IMR-90 (cell line): ENCODE results near the gene RSRC2. TPM values are rescaled to one million over a fixed set of nuclear protein-coding genes. Genes with fewer than 3 reads are reported as not detected.
A peak's percentile ranks its signal among the peaks of the same experiment; 100 is the strongest.

ENCODE experiments used
- ATAC-seq: fragments of 200-7000 bp; cut with Tn5 transposase; 2 replicates; pipeline ENCODE4 v1.9.1; 2020; ENCODE audit warnings: low read depth, mild to moderate bottlenecking, moderate library complexity
- BruUV-seq: library from RNA; stranded (reverse); fragments of 400-500 nt; replicated peaks from 2 replicates; lab custom pipeline; 2021; lab: Mats Ljungman, UMichigan
- CTCF ChIA-PET: fragments of 300-600 bp; formaldehyde crosslinking; extraction: SDS; loops from one replicate; lab custom pipeline; 2021; ENCODE audit warnings: antibody characterized with exemption; lab: Yijun Ruan, JAX
- POLR2A ChIA-PET: fragments of 300-600 bp; sonication (Branson Sonifier 250); formaldehyde crosslinking; loops from one replicate; lab custom pipeline; 2022; ENCODE audit warnings: antibody characterized with exemption; ENCODE audit not compliant: unreplicated experiment; lab: Charles Lee
- DNase-seq: peaks from one replicate; pipeline ENCODE4 v3.0.0; 2013
- H2AFZ ChIP-seq: replicated peaks from 2 replicates; pipeline ENCODE3; 2013; ENCODE audit warnings: low read length, mild to moderate bottlenecking; ENCODE audit not compliant: poor library complexity
- H2AK5ac ChIP-seq: 2 replicates; pipeline ENCODE4 v1.6.1; 2013; ENCODE audit warnings: low read depth, low read length, inconsistent platforms
- H2AK9ac ChIP-seq: replicated peaks from 2 replicates; pipeline ENCODE3; 2013; ENCODE audit warnings: mild to moderate bottlenecking, low read depth, low read length, moderate library complexity; ENCODE audit not compliant: poor library complexity
- H2BK120ac ChIP-seq: 2 replicates; pipeline ENCODE4 v1.6.1; 2013; ENCODE audit warnings: low read depth, low read length, inconsistent platforms
- H2BK15ac ChIP-seq: 3 replicates; pipeline ENCODE4 v1.6.1; 2013; ENCODE audit warnings: low read depth, low read length, inconsistent platforms
- H2BK20ac ChIP-seq: 2 replicates; pipeline ENCODE4 v1.6.1; 2013; ENCODE audit warnings: low read depth, mild to moderate bottlenecking, inconsistent platforms, low read length, moderate library complexity
- H2BK5ac ChIP-seq: 2 replicates; pipeline ENCODE4 v1.6.1; 2013; ENCODE audit warnings: mild to moderate bottlenecking, low read depth, low read length, inconsistent platforms; ENCODE audit not compliant: poor library complexity, severe bottlenecking
- H3K14ac ChIP-seq: replicated peaks from 2 replicates; pipeline ENCODE4 v1.6.1; 2013; ENCODE audit warnings: low read depth, low read length, inconsistent platforms
- H3K18ac ChIP-seq: 2 replicates; pipeline ENCODE4 v1.6.1; 2013; ENCODE audit warnings: low read depth, low read length, control low read depth
- H3K23ac ChIP-seq: 2 replicates; pipeline ENCODE4 v1.6.1; 2013; ENCODE audit warnings: low read depth, low read length, inconsistent platforms
- H3K27ac ChIP-seq: 2 replicates; pipeline ENCODE4 v1.5.1; 2013; ENCODE audit warnings: mild to moderate bottlenecking, control low read depth, low read length; ENCODE audit not compliant: insufficient read depth
- H3K27me3 ChIP-seq: 2 replicates; pipeline ENCODE4 v1.6.1; 2013; ENCODE audit warnings: low read length; ENCODE audit not compliant: control insufficient read depth, insufficient read depth
- H3K36me3 ChIP-seq: 2 replicates; pipeline ENCODE4 v1.6.1; 2013; ENCODE audit warnings: low read length, mixed read lengths; ENCODE audit not compliant: control insufficient read depth, insufficient read depth
- H3K4ac ChIP-seq: 2 replicates; pipeline ENCODE4 v1.6.1; 2013; ENCODE audit warnings: low read depth, low read length, inconsistent platforms
- H3K4me1 ChIP-seq: 2 replicates; pipeline ENCODE4 v1.6.1; 2013; ENCODE audit warnings: low read length, mixed read lengths; ENCODE audit not compliant: control insufficient read depth, insufficient read depth
- H3K4me2 ChIP-seq: 2 replicates; pipeline ENCODE4 v1.6.1; 2013; ENCODE audit warnings: low read depth, mild to moderate bottlenecking, control low read depth, low read length, moderate library complexity
- H3K4me3 ChIP-seq: 2 replicates; pipeline ENCODE4 v1.5.1; 2013; ENCODE audit warnings: low read depth, mild to moderate bottlenecking, control low read depth, low read length, moderate library complexity; ENCODE audit not compliant: insufficient read depth
- H3K56ac ChIP-seq: 2 replicates; pipeline ENCODE4 v1.6.1; 2013; ENCODE audit warnings: low read length, inconsistent platforms; ENCODE audit not compliant: insufficient read depth; ENCODE audit errors: extremely low read depth
- H3K79me1 ChIP-seq, 2 experiments: 2 replicates each; pipeline ENCODE4 v1.6.1; 2013; ENCODE audit warnings: low read length in 2 of 2, inconsistent platforms in 1 of 2, low read depth in 1 of 2
- H3K9ac ChIP-seq: 2 replicates; pipeline ENCODE4 v1.6.1; 2013; ENCODE audit warnings: low read depth, low read length, control low read depth
- H3K9me1 ChIP-seq: 2 replicates; pipeline ENCODE4 v1.6.1; 2013; ENCODE audit warnings: low read length, inconsistent platforms; ENCODE audit not compliant: insufficient read depth
- H3K9me3 ChIP-seq: 2 replicates; pipeline ENCODE4 v1.6.1; 2013; ENCODE audit warnings: low read length; ENCODE audit not compliant: control insufficient read depth, insufficient read depth
- H4K20me1 ChIP-seq: 2 replicates; pipeline ENCODE4 v1.6.1; 2013; ENCODE audit warnings: low read length, inconsistent platforms; ENCODE audit not compliant: insufficient read depth
- H4K5ac ChIP-seq: 2 replicates; pipeline ENCODE4 v1.6.1; 2013; ENCODE audit warnings: mild to moderate bottlenecking, low read depth, low read length, control low read depth
- H4K8ac ChIP-seq, 2 experiments: 2 replicates each; pipeline ENCODE4 v1.6.1; 2013; ENCODE audit warnings: low read depth in 2 of 2, low read length in 2 of 2, control low read depth in 1 of 2, inconsistent platforms in 1 of 2
- H4K91ac ChIP-seq: 2 replicates; pipeline ENCODE4 v1.6.1; 2013; ENCODE audit warnings: low read depth, low read length, inconsistent platforms; ENCODE audit not compliant: insufficient read depth
- BHLHE40 ChIP-seq: fragments of 150-350 bp; IDR thresholded peaks from 2 replicates; pipeline ENCODE4 v1.6.1; 2016; ENCODE audit warnings: mild to moderate bottlenecking, low read depth, low read length
- CEBPB ChIP-seq: IDR thresholded peaks from 2 replicates; pipeline ENCODE4 v1.6.1; 2012; ENCODE audit warnings: low read depth, low read length, improper control_type of control experiment
- CHD1 ChIP-seq: IDR thresholded peaks from 2 replicates; pipeline ENCODE4 v1.6.1; 2012; ENCODE audit warnings: low read depth, low read length, improper control_type of control experiment
- FOS ChIP-seq: fragments of 150-350 bp; IDR thresholded peaks from 2 replicates; pipeline ENCODE4 v1.6.1; 2016; ENCODE audit warnings: low read depth, low read length
- MAFK ChIP-seq: IDR thresholded peaks from 2 replicates; pipeline ENCODE4 v1.6.1; 2012; ENCODE audit warnings: low read depth, low read length, improper control_type of control experiment
- MAZ ChIP-seq: IDR thresholded peaks from 2 replicates; pipeline ENCODE4 v1.6.1; 2012; ENCODE audit warnings: low read depth, mild to moderate bottlenecking, low read length, improper control_type of control experiment, moderate library complexity, borderline replicate concordance
- MXI1 ChIP-seq: IDR thresholded peaks from 2 replicates; pipeline ENCODE4 v1.6.1; 2012; ENCODE audit warnings: low read depth, mild to moderate bottlenecking, low read length, moderate library complexity, borderline replicate concordance
- NFE2L2 ChIP-seq: fragments of 150-350 bp; IDR thresholded peaks from 2 replicates; pipeline ENCODE4 v1.6.1; 2016; ENCODE audit warnings: low read depth, mild to moderate bottlenecking, low read length
- POLR2A ChIP-seq: IDR thresholded peaks from 2 replicates; pipeline ENCODE4 v1.6.1; 2012; ENCODE audit warnings: mild to moderate bottlenecking, low read depth, low read length
- RAD21 ChIP-seq: IDR thresholded peaks from 2 replicates; pipeline ENCODE4 v1.6.1; 2012; ENCODE audit warnings: low read length, improper control_type of control experiment
- RCOR1 ChIP-seq: IDR thresholded peaks from 2 replicates; pipeline ENCODE4 v1.6.1; 2012; ENCODE audit warnings: mild to moderate bottlenecking, low read length, improper control_type of control experiment; ENCODE audit not compliant: insufficient replicate concordance
- RFX5 ChIP-seq: IDR thresholded peaks from 2 replicates; pipeline ENCODE4 v1.8.0; 2012; ENCODE audit warnings: low read depth, mild to moderate bottlenecking, low read length, moderate library complexity
- SMC3 ChIP-seq: fragments of 150-350 bp; IDR thresholded peaks from 2 replicates; pipeline ENCODE4 v1.6.1; 2016; ENCODE audit warnings: low read depth, mild to moderate bottlenecking, antibody characterized with exemption, low read length, moderate library complexity
- WGBS, 2 experiments: methylation state at CpG; one replicate each; pipeline versions ENCODE4 v1.1.5 to v1.1.7; 2013; ENCODE audit warnings: missing lambda C conversion rate in 2 of 2; ENCODE audit not compliant: insufficient read length in 1 of 2; ENCODE audit errors: extremely low coverage in 2 of 2; 5-methylcytosine and 5-hydroxymethylcytosine counted together
- dilution Hi-C: fragments of 300-500 bp; cut with HindIII; formaldehyde crosslinking; loops from one replicate; pipeline ENCODE4 v1.14.3; 2018; ENCODE audit warnings: low sequenced_read_pairs; ENCODE audit not compliant: unreplicated experiment
- in situ Hi-C: fragments of 300-500 bp; cut with MboI; formaldehyde crosslinking; loops from 3 replicates; pipeline ENCODE4 v1.14.3; 2019; ENCODE audit warnings: low sequenced_read_pairs, inconsistent platforms, mixed read lengths
- intact Hi-C: fragments of 100-400 bp; cut with micrococcal nuclease; formaldehyde crosslinking; loops from 2 replicates; pipeline ENCODE4 v1.10.0; 2022
- polyA plus RNA-seq, 3 experiments: library from polyadenylated mRNA; depleted of rRNA; stranded (reverse); fragments of >200 nt; gene quantifications; 2 replicates each; pipeline ENCODE4 v1.2.3, GENCODE V29; 2012; ENCODE audit warnings: low replicate concordance in 1 of 3
- total RNA-seq: library from RNA; depleted of rRNA; stranded (reverse); fragments of >200 nt; gene quantifications from 2 replicates; pipeline ENCODE4 v1.2.3, GENCODE V29; 2012
- TF ChIP-seq, protein P1 (sequence below): fragments of 150-350 bp; IDR thresholded peaks from 2 replicates; pipeline ENCODE4 v1.6.1; 2017; ENCODE audit warnings: mild to moderate bottlenecking, antibody characterized with exemption, low read length, low read depth
- TF ChIP-seq, protein P2 (sequence below): fragments of 150-350 bp; IDR thresholded peaks from 2 replicates; pipeline ENCODE4 v1.6.1; 2016; ENCODE audit warnings: low read depth, mild to moderate bottlenecking, low read length, moderate library complexity, borderline replicate concordance

The RSRC2 gene
- total and polyA plus RNA-seq, 2 of the 4 experiments (the other 2 are of a cell fraction) = 18.6 to 31.5 TPM

DNA sequence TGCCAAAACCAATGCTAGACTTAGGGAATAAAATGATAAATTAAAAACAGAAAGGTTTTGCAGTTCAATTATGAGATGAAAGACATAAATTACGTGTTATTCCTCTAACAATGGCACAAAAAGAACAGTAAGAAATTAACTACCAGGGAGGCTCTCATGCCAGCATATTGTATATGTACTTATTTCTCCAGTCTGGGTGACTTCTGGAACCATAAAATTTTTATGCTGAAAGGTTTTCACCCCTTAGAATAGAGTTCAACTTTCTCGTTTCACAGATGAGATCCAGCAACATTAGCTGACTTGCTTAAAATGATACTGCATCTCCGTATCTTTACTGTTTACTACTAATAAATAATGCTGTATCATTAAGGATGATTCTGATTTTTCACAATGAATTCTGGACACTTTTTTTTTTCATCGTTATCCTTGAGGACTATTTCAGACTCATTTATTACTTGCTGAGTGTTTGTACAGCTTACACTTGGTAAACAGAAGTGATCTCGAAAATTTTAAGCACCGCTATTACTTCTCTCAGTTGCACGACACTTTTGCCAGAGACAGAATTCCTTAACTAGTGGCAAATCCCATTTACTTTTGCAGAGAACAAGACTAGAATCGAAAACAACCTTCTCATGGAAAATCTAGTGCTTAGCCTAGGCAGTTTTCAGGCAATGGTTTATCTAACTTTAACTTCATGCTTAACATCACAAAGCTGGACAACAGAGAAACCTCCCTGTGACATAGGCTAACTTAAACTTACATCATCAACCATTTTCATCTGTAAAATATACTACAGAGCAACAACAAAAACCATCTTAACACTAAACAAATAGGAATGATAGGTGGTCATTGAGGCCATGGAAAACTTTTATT is 2.7 kb downstream of the RSRC2 start:
- peaks cover 22 to 38% of the 10 kb centered on the region in 2 experiments; a peak in 3 of 4 replicates for H3K79me1 ChIP-seq
- peaks cover 18% of the 10 kb centered on the region for H3K36me3 ChIP-seq
- peaks cover 62% of the 10 kb centered on the region for H4K20me1 ChIP-seq
- DNase-seq = peak; percentile 12
- H3K4me1 ChIP-seq = peaks cover 6% of the 10 kb centered on the region
- H2BK120ac ChIP-seq = no peak overlapping the region
- BruUV-seq = no TSS peak
- POLR2A ChIA-PET = no interaction called here
- H3K23ac ChIP-seq = peak overlapping the region; percentile 83; the same call in 1 of the 2 replicates
- no peaks in the 10 kb centered on the region for H3K27me3 ChIP-seq
- CTCF ChIA-PET = no interaction called here
- H2BK20ac ChIP-seq = no peak overlapping the region
- 0 out of 2 replicates have a peak, but pooled peaks cover 2% of the 10 kb centered on the region for H3K9me1 ChIP-seq
- H3K27ac ChIP-seq = peak overlapping the region; percentile 27; the same call in 1 of the 2 replicates
- H3K4ac ChIP-seq = no peak overlapping the region
- in situ Hi-C loops (no loop called here), intact Hi-C loops (no loop called here), dilution Hi-C loops (no loop called here)
- no peak overlapping the region for H3K18ac ChIP-seq
- H3K14ac ChIP-seq = peak overlapping the region; percentile 14; the same call in 1 of the 2 replicates
- H3K4me3 ChIP-seq = peak overlapping the region; percentile 77
- H2AK9ac ChIP-seq = no peak overlapping the region
- no peak overlapping the region for H2AK5ac ChIP-seq
- WGBS, 2 experiments = 0% methylated on average over 1 of the region's 8 CpGs; no CpG with 5 or more reads in 1 of the 2 experiments
- ATAC-seq = no peak
- peak overlapping the region; percentile 81 for H3K9ac ChIP-seq
- H4K91ac ChIP-seq = no peak overlapping the region
- peak overlapping the region; percentile 36 for H3K56ac ChIP-seq
- no peak overlapping the region for H2AFZ ChIP-seq
- H2BK15ac ChIP-seq = no peak overlapping the region
- H3K9me3 ChIP-seq = no peaks in the 10 kb centered on the region
- H2BK5ac ChIP-seq = peak overlapping the region; percentile 35
- peak overlapping the region; percentile 100 for H3K4me2 ChIP-seq
- H4K8ac ChIP-seq = no peak overlapping the region
- no peak overlapping the region for H4K5ac ChIP-seq
- TF ChIP-seq CEBPB (no peak), BHLHE40 (no peak), SMC3 (no peak), POLR2A (no peak), MAZ (no peak), CHD1 (no peak), MAFK (no peak), FOS (no peak), RCOR1 (no peak), MXI1 (no peak), RAD21 (no peak), RFX5 (no peak), NFE2L2 (no peak)
- TF ChIP-seq, protein P1, sequence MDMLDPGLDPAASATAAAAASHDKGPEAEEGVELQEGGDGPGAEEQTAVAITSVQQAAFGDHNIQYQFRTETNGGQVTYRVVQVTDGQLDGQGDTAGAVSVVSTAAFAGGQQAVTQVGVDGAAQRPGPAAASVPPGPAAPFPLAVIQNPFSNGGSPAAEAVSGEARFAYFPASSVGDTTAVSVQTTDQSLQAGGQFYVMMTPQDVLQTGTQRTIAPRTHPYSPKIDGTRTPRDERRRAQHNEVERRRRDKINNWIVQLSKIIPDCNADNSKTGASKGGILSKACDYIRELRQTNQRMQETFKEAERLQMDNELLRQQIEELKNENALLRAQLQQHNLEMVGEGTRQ = no peak
- TF ChIP-seq, protein P2, sequence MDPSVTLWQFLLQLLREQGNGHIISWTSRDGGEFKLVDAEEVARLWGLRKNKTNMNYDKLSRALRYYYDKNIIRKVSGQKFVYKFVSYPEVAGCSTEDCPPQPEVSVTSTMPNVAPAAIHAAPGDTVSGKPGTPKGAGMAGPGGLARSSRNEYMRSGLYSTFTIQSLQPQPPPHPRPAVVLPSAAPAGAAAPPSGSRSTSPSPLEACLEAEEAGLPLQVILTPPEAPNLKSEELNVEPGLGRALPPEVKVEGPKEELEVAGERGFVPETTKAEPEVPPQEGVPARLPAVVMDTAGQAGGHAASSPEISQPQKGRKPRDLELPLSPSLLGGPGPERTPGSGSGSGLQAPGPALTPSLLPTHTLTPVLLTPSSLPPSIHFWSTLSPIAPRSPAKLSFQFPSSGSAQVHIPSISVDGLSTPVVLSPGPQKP = no peak
